NCI-H524 (cell line): ENCODE data around the gene ACOT4.
"Not testable (repeated sequence)": the region's sequence is repeated elsewhere in the genome, so short reads cannot be mapped to it uniquely, and the experiment has no call there.

Source experiments
- DNase-seq, 2 experiments: peaks; one replicate each; lab custom pipeline; 2025; lab: John Stamatoyannopoulos, UW

The ACOT4 gene

GRCh38 chr14:73591690-73592449 is at the start of gene ACOT4:
Gene ACOT4 (plus strand): TSS chr14:73591873. CDS start chr14:73591960, 87 bp downstream.
- DNase-seq, result peak in 1 of 2 experiments; percentile 57

GRCh38 chr14:73542961-73543360 is 48.7 kb upstream of the ACOT4 start:
- DNase-seq, result not testable (repeated sequence)

GRCh38 chr14:73545353-73545752 is 46.3 kb upstream of the ACOT4 start:
- DNase-seq, result not testable (repeated sequence)

- DNase-seq, result not testable (repeated sequence)
These were observed 42.6 kb upstream of the ACOT4 start for GRCh38 chr14:73549097-73549496.

- not testable (repeated sequence) for DNase-seq
These were observed 41.7 kb upstream of the ACOT4 start for GRCh38 chr14:73549889-73550524.

GRCh38 chr14:73553845-73554244 is 37.8 kb upstream of the ACOT4 start:
- DNase-seq, result no peak

- DNase-seq, result not testable (repeated sequence)
These were observed 34.5 kb upstream of the ACOT4 start for GRCh38 chr14:73557201-73557600.

- DNase-seq, result not testable (repeated sequence)
These were observed 33.4 kb upstream of the ACOT4 start for GRCh38 chr14:73558238-73558637.

GRCh38 chr14:73562256-73562655 is 29.4 kb upstream of the ACOT4 start:
- not testable (repeated sequence) for DNase-seq

GRCh38 chr14:73562696-73563095 is 29.0 kb upstream of the ACOT4 start:
- DNase-seq, result not testable (repeated sequence)

- DNase-seq, result peak in 1 of 2 experiments; percentile 76
These were observed 25.2 kb upstream of the ACOT4 start for GRCh38 chr14:73566431-73566830.

GRCh38 chr14:73566935-73567334 is 24.7 kb upstream of the ACOT4 start:
- not testable (repeated sequence) for DNase-seq

- no peak for DNase-seq
These were observed 24.3 kb upstream of the ACOT4 start for GRCh38 chr14:73567358-73567757.

- peak in 1 of 2 experiments; percentile 24 for DNase-seq
These were observed 23.5 kb upstream of the ACOT4 start for GRCh38 chr14:73567951-73568885.

GRCh38 chr14:73568886-73569184 is 22.8 kb upstream of the ACOT4 start:
- not testable (repeated sequence) for DNase-seq

- peak; percentile 91 to 93 for DNase-seq
These were observed 22.3 kb upstream of the ACOT4 start, which contains the start of gene ACOT2 for GRCh38 chr14:73569185-73569958. Gene ACOT2 (plus strand): TSS chr14:73569213. CDS start chr14:73569241, 28 bp downstream.

- DNase-seq, result peak in 1 of 2 experiments; percentile 53
These were observed 20.8 kb upstream of the ACOT4 start for GRCh38 chr14:73570913-73571312.

- not testable (repeated sequence) for DNase-seq
These were observed 18.6 kb upstream of the ACOT4 start for GRCh38 chr14:73573034-73573433.

- not testable (repeated sequence) for DNase-seq
These were observed 17.9 kb upstream of the ACOT4 start for GRCh38 chr14:73573740-73574139.

- not testable (repeated sequence) for DNase-seq
These were observed 17.4 kb upstream of the ACOT4 start for GRCh38 chr14:73574251-73574650.

GRCh38 chr14:73576391-73576790 is 15.3 kb upstream of the ACOT4 start:
- DNase-seq, result no peak
